Trophoblast cell (in vitro differentiated cells and primary cell): ENCODE results near the gene UGT1A6.

ENCODE experiments used
- DNase-seq, 2 donors: peaks; one replicate each; pipeline ENCODE4 v3.0.0-alpha.2; 2016
- H2AFZ ChIP-seq: 2 replicates; pipeline ENCODE4 v1.6.1; 2013; ENCODE audit warnings: low read length, moderate library complexity, mild to moderate bottlenecking; ENCODE audit not compliant: insufficient read depth, poor library complexity
- H2AK5ac ChIP-seq: 2 replicates; pipeline ENCODE4 v1.6.1; 2013; ENCODE audit warnings: mild to moderate bottlenecking, low read length
- H2BK120ac ChIP-seq: 2 replicates; pipeline ENCODE4 v1.6.1; 2013; ENCODE audit warnings: low read length, mild to moderate bottlenecking, moderate library complexity; ENCODE audit not compliant: insufficient read depth, poor library complexity
- H2BK12ac ChIP-seq: 2 replicates; pipeline ENCODE4 v1.6.1; 2013; ENCODE audit warnings: mild to moderate bottlenecking, low read length, moderate library complexity
- H2BK5ac ChIP-seq: 2 replicates; pipeline ENCODE4 v1.6.1; 2013; ENCODE audit warnings: low read length, low read depth, moderate library complexity, mild to moderate bottlenecking; ENCODE audit not compliant: poor library complexity
- H3K14ac ChIP-seq: 2 replicates; pipeline ENCODE4 v1.6.1; 2013; ENCODE audit warnings: mild to moderate bottlenecking, low read length
- H3K18ac ChIP-seq: 2 replicates; pipeline ENCODE4 v1.6.1; 2013; ENCODE audit warnings: mild to moderate bottlenecking, low read length
- H3K23ac ChIP-seq: 2 replicates; pipeline ENCODE4 v1.6.1; 2013; ENCODE audit warnings: low read length
- H3K27ac ChIP-seq: 2 replicates; pipeline ENCODE4 v1.5.1; 2013; ENCODE audit warnings: low read depth, mild to moderate bottlenecking, inconsistent platforms, low read length, moderate library complexity
- H3K27me3 ChIP-seq: 2 replicates; pipeline ENCODE4 v1.6.1; 2013; ENCODE audit warnings: inconsistent platforms, mild to moderate bottlenecking, low read length, moderate library complexity; ENCODE audit not compliant: insufficient read depth
- H3K36me3 ChIP-seq, 2 experiments: 1 replicate in 1 of 2; 2 replicates in 1 of 2; pipeline ENCODE4 v1.6.1; 2013; ENCODE audit warnings: low read length in 2 of 2, mild to moderate bottlenecking in 2 of 2, moderate library complexity in 1 of 2; ENCODE audit not compliant: insufficient read depth in 2 of 2, control insufficient read depth in 1 of 2
- H3K4ac ChIP-seq: 2 replicates; pipeline ENCODE4 v1.6.1; 2013; ENCODE audit warnings: low read depth, mild to moderate bottlenecking, low read length, moderate library complexity
- H3K4me1 ChIP-seq, 2 experiments: 1 replicate in 1 of 2; 2 replicates in 1 of 2; pipeline ENCODE4 v1.6.1; 2013; ENCODE audit warnings: low read length in 2 of 2, mild to moderate bottlenecking in 2 of 2, moderate library complexity in 1 of 2; ENCODE audit not compliant: insufficient read depth in 2 of 2, control insufficient read depth in 1 of 2
- H3K4me2 ChIP-seq: 2 replicates; pipeline ENCODE4 v1.6.1; 2013; ENCODE audit warnings: inconsistent platforms, mild to moderate bottlenecking, low read length, moderate library complexity
- H3K4me3 ChIP-seq: 2 replicates; pipeline ENCODE4 v1.5.1; 2013; ENCODE audit warnings: mild to moderate bottlenecking, low read depth, low read length, inconsistent platforms
- H3K79me1 ChIP-seq: one replicate; pipeline ENCODE4 v1.6.1; 2013; ENCODE audit warnings: low read length
- H3K79me2 ChIP-seq: 2 replicates; pipeline ENCODE4 v1.6.1; 2013; ENCODE audit warnings: low read length, mild to moderate bottlenecking; ENCODE audit not compliant: control insufficient read depth, insufficient read depth, poor library complexity
- H3K9ac ChIP-seq: 2 replicates; pipeline ENCODE4 v1.6.1; 2013; ENCODE audit warnings: mild to moderate bottlenecking, low read length
- H3K9me3 ChIP-seq: 2 replicates; pipeline ENCODE4 v1.6.1; 2013; ENCODE audit warnings: low read depth, mild to moderate bottlenecking, control low read depth, inconsistent platforms, low read length; ENCODE audit not compliant: insufficient read depth
- H4K12ac ChIP-seq: 2 replicates; pipeline ENCODE4 v1.6.1; 2013; ENCODE audit warnings: low read depth, mild to moderate bottlenecking, low read length, moderate library complexity
- H4K8ac ChIP-seq: 2 replicates; pipeline ENCODE4 v1.6.1; 2013; ENCODE audit warnings: low read depth, mild to moderate bottlenecking, low read length, moderate library complexity
- H4K91ac ChIP-seq: one replicate; pipeline ENCODE4 v1.6.1; 2013; ENCODE audit warnings: low read depth, mild to moderate bottlenecking, low read length, moderate library complexity
- WGBS: extraction: QIAGEN DNeasy Blood & Tissue Kit; methylation state at CpG from one replicate; pipeline ENCODE4 v1.1.7; 2013; ENCODE audit warnings: missing lambda C conversion rate; ENCODE audit not compliant: insufficient read length, insufficient coverage; ENCODE audit errors: extremely low coverage; 5-methylcytosine and 5-hydroxymethylcytosine counted together

Gene UGT1A6

DNA sequence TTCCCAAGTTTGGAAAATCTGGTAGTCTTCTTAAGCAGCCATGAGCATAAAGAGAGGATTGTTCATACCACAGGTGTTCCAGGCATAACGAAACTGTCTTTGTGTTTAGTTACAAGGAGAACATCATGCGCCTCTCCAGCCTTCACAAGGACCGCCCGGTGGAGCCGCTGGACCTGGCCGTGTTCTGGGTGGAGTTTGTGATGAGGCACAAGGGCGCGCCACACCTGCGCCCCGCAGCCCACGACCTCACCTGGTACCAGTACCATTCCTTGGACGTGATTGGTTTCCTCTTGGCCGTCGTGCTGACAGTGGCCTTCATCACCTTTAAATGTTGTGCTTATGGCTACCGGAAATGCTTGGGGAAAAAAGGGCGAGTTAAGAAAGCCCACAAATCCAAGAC, 79.5 kb downstream of the UGT1A6 start:
- no peak overlapping the region for H2BK5ac ChIP-seq
- no peak overlapping the region for H2BK12ac ChIP-seq
- no peaks in the 10 kb centered on the region for H3K4me1 ChIP-seq
- no peaks in the 10 kb centered on the region for H3K36me3 ChIP-seq
- no peak overlapping the region for H3K18ac ChIP-seq
- H2AK5ac ChIP-seq = no peak overlapping the region
- H2AFZ ChIP-seq = no peak overlapping the region
- H4K8ac ChIP-seq = no peak overlapping the region
- H2BK120ac ChIP-seq = no peak overlapping the region
- H3K79me2 ChIP-seq = no peaks in the 10 kb centered on the region
- no peak overlapping the region for H3K4ac ChIP-seq
- no peak overlapping the region for H3K4me3 ChIP-seq
- no peaks in the 10 kb centered on the region for H3K79me1 ChIP-seq
- DNase-seq = peak in 1 of 2 donors; percentile 1
- no peak overlapping the region for H3K4me2 ChIP-seq
- H3K27me3 ChIP-seq = no peaks in the 10 kb centered on the region
- no peak overlapping the region for H4K12ac ChIP-seq
- no peak overlapping the region for H4K91ac ChIP-seq
- WGBS = no CpG with 5 or more reads among the region's 16 CpGs
- H3K27ac ChIP-seq = no peak overlapping the region
- no peak overlapping the region for H3K9ac ChIP-seq
- H3K14ac ChIP-seq = no peak overlapping the region
- H3K23ac ChIP-seq = no peak overlapping the region
- peaks cover 13% of the 10 kb centered on the region for H3K9me3 ChIP-seq

DNA sequence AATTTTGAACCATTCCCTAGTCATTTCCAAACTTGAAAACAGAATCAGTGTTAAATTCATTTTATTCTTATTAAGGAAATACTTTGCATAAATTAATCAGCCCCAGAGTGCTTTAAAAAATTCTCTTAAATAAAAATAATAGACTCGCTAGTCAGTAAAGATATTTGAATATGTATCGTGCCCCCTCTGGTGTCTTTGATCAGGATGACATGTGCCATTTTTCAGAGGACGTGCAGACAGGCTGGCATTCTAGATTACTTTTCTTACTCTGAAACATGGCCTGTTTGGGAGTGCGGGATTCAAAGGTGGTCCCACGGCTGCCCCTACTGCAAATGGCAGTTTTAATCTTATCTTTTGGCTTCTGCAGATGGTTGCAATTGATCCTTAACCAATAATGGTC, 79.9 kb downstream of the UGT1A6 start:
- no CpG with 5 or more reads among the region's 5 CpGs for WGBS
- no peak overlapping the region for H3K23ac ChIP-seq

DNA sequence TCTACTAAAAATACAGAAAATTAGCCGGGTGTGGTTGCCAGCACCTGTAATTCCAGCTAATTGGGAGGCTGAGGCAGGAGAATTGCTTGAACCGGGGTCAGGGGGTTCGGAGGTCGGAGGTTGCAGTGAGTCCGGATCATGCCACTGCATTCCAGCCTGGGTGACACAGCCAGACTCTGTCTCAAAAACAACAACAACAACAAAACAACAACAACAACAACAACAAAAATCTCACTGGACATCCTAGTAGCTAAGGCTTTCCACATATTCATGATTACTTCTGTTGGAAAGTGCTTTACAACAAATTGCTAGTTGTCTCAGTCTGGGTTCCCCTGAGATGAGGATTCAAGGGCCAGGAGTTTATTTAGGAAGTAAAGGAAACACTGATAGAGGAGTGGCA, 81.2 kb downstream of the UGT1A6 start:
- no peak overlapping the region for H3K4me3 ChIP-seq
- peaks cover 15% of the 10 kb centered on the region for H3K9me3 ChIP-seq
- H3K9ac ChIP-seq = no peak overlapping the region
- H2BK12ac ChIP-seq = no peak overlapping the region
- no peak overlapping the region for H3K4ac ChIP-seq
- H3K23ac ChIP-seq = no peak overlapping the region
- H3K14ac ChIP-seq = no peak overlapping the region
- no peak overlapping the region for H4K8ac ChIP-seq
- no peak overlapping the region for H2AFZ ChIP-seq
- H3K79me1 ChIP-seq = no peaks in the 10 kb centered on the region
- H3K18ac ChIP-seq = no peak overlapping the region
- no peak overlapping the region for H2BK120ac ChIP-seq
- H4K91ac ChIP-seq = no peak overlapping the region
- H2BK5ac ChIP-seq = no peak overlapping the region
- no peak overlapping the region for H2AK5ac ChIP-seq
- no peaks in the 10 kb centered on the region for H3K27me3 ChIP-seq
- no CpG with 5 or more reads among the region's 5 CpGs for WGBS
- H3K36me3 ChIP-seq = no peaks in the 10 kb centered on the region
- no peaks in the 10 kb centered on the region for H3K4me1 ChIP-seq
- H3K4me2 ChIP-seq = no peak overlapping the region
- no peak for DNase-seq
- H3K27ac ChIP-seq = no peak overlapping the region
- H3K79me2 ChIP-seq = no peaks in the 10 kb centered on the region
- H4K12ac ChIP-seq = no peak overlapping the region

More for the DNA sequence above, 79.9 kb downstream of the UGT1A6 start:
- Histone ChIP-seq H2AFZ (no peak overlapping the region), H3K4me3 (no peak overlapping the region), H4K91ac (no peak overlapping the region), H2BK5ac (no peak overlapping the region), H3K79me2 (no peaks in the 10 kb centered on the region), H3K4me1 (no peaks in the 10 kb centered on the region), H3K18ac (no peak overlapping the region), H3K36me3 (no peaks in the 10 kb centered on the region), H3K14ac (no peak overlapping the region), H3K27me3 (no peaks in the 10 kb centered on the region), H3K4ac (no peak overlapping the region), H2AK5ac (no peak overlapping the region), H3K79me1 (no peaks in the 10 kb centered on the region), H4K12ac (no peak overlapping the region), H3K9ac (no peak overlapping the region), H4K8ac (no peak overlapping the region), H3K27ac (no peak overlapping the region), H2BK120ac (no peak overlapping the region), H3K4me2 (no peak overlapping the region), H2BK12ac (no peak overlapping the region), H3K9me3 (peaks cover 15% of the 10 kb centered on the region)
- no peak for DNase-seq

DNA sequence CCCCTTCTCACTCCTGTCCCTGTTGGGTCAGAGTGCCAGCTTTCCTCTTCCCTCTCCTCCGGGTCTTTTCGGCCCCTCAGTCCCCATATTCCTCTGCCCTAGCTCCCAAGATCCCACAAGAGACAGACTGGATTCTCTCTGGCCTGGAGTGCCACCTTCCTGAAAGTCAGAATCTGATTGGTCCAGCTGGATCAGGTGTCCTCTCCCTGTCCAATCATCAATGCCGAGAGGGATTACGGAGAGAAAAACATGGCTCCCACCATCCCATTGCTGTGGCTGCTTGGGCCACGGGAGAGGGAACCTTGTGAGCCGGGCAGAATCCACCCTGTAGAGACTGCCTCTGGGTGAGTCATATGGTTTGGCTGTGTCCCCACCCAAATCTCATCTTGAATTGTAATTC, 82.7 kb downstream of the UGT1A6 start:
- no peak overlapping the region for H3K4me2 ChIP-seq
- H4K8ac ChIP-seq = no peak overlapping the region
- no peak for DNase-seq
- H2BK5ac ChIP-seq = no peak overlapping the region
- H3K18ac ChIP-seq = no peak overlapping the region
- no peak overlapping the region for H2AK5ac ChIP-seq
- no peak overlapping the region for H3K14ac ChIP-seq
- H3K27ac ChIP-seq = no peak overlapping the region
- H3K79me2 ChIP-seq = no peaks in the 10 kb centered on the region
- no peak overlapping the region for H3K9ac ChIP-seq
- H3K27me3 ChIP-seq = no peaks in the 10 kb centered on the region
- WGBS = no CpG with 5 or more reads among the region's 6 CpGs
- H3K36me3 ChIP-seq = no peaks in the 10 kb centered on the region
- no peak overlapping the region for H3K4me3 ChIP-seq
- no peak overlapping the region for H2BK120ac ChIP-seq
- no peak overlapping the region for H4K91ac ChIP-seq
- H2AFZ ChIP-seq = no peak overlapping the region
- no peak overlapping the region for H4K12ac ChIP-seq
- no peak overlapping the region for H3K4ac ChIP-seq
- no peak overlapping the region for H3K23ac ChIP-seq
- peaks cover 20% of the 10 kb centered on the region for H3K9me3 ChIP-seq
- H3K4me1 ChIP-seq = no peaks in the 10 kb centered on the region
- H2BK12ac ChIP-seq = no peak overlapping the region
- no peaks in the 10 kb centered on the region for H3K79me1 ChIP-seq
